ENCODE measurements around the gene GJC1. TPM values are rescaled to one million over a fixed set of nuclear protein-coding genes. Genes with fewer than 3 reads are reported as not detected.

Gene GJC1
- total and polyA plus RNA-seq, 2 of the 8 experiments (the other 6 are each of a cell fraction or from before 2014, with no cell fraction given), result 29.1 to 154 TPM

DNA sequence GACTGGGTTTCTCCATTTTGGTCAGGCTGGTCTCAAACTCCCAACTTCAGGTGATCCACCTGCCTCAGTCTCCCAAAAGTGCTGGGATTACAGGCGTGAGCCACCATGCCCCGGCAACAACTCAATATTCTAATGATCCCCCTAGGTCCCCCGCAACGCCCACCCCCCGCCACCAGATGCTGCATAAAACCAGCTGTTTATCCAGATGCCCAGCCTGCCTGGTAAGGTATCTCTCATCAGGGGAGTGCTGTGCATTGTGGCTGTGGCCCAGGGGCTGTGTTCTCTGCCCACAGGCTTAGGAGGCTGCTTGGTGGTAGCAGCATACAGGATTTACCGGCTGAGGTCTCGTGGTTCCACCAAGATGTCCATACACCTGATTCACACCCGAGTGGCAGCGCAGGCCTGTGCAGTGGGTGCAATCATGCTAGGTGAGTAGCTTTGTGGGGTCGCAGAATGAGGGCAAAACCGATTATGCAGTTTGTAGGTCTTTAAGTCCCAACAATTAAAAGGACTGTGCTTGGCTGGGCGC, 18.9 kb upstream of the GJC1 start:
- no peak overlapping the region for H2AFZ ChIP-seq (ENCODE audit: low read length)
- no peak overlapping the region for H3K9ac ChIP-seq (replicated peaks in 1 of 4; ENCODE audit: extremely low read depth in 1 of 4, low read depth in 3 of 4, low read length in 3 of 4)
- no peak overlapping the region for H3K56ac ChIP-seq (replicated peaks; ENCODE audit: insufficient read length, low read depth, low read length)
- POLR2A ChIA-PET (ENCODE audit: partially characterized antibody), result interaction anchor here (0.8 to 7.4 kb wide), 13 partner anchors 9 to 191 kb away, joined by 3 to 58 read pairs (median 5); partner anchors contain the start of genes EFTUD2 and GJC1
- H2BK15ac ChIP-seq (ENCODE audit: low read length), result no peak overlapping the region
- H2BK120ac ChIP-seq (replicated peaks; ENCODE audit: low read depth, low read length), result no peak overlapping the region
- DNase-seq (ENCODE audit: low read depth in 1 of 2, low spot score in 2 of 2), result no peak
- H3K23me2 ChIP-seq (ENCODE audit: low read depth, low read length), result no peaks in the 10 kb centered on the region
- no peak overlapping the region for H2BK20ac ChIP-seq (ENCODE audit: low read length)
- no peak overlapping the region for H4K8ac ChIP-seq (ENCODE audit: extremely low read depth, insufficient read depth, low read length)
- H3K18ac ChIP-seq (ENCODE audit: extremely low read depth, low read length), result no peak overlapping the region
- H3K23ac ChIP-seq (ENCODE audit: insufficient read length), result no peak overlapping the region
- no peak overlapping the region for H2BK12ac ChIP-seq (ENCODE audit: low read depth, low read length)
- H3K4me2 ChIP-seq (ENCODE audit: insufficient read depth in 1 of 2, low read depth in 2 of 2, low read length in 2 of 2), result no peak overlapping the region
- H3K9me3 ChIP-seq (ENCODE audit: insufficient read depth in 2 of 2, low read depth in 1 of 2, low read length in 1 of 2), result no peaks in the 10 kb centered on the region
- no peak for FAIRE-seq
- no peaks in the 10 kb centered on the region for H3K79me2 ChIP-seq (ENCODE audit: control insufficient read depth in 1 of 2, insufficient read depth in 2 of 2, low read length in 2 of 2)
- H3K4ac ChIP-seq (replicated peaks; ENCODE audit: insufficient read length, low read depth, low read length), result no peak overlapping the region
- no peak overlapping the region for H4K91ac ChIP-seq (replicated peaks; ENCODE audit: insufficient read length, low read length)
- H3K27ac ChIP-seq (ENCODE audit: low read depth, low read length), result no peak overlapping the region
- peaks cover 12 to 38% (median 31%) of the 10 kb centered on the region in 4 experiments for H3K36me3 ChIP-seq (ENCODE audit: control insufficient read depth in 2 of 4, insufficient read depth in 4 of 4, low read length in 3 of 4)
- no peaks in the 10 kb centered on the region for H3K79me1 ChIP-seq (ENCODE audit: low read depth, low read length)
- TF ChIP-seq SP1 (IDR thresholded peaks at IDR 0.05; ENCODE audit: low read depth, low read length) (no peak), CREB1 (IDR thresholded peaks at IDR 0.05) (no peak), CHD2 (IDR thresholded peaks at IDR 0.05; ENCODE audit: low read length) (no peak), GTF2F1 (IDR thresholded peaks at IDR 0.05; ENCODE audit: borderline replicate concordance, low read depth, low read length) (no peak), POU5F1 (IDR thresholded peaks at IDR 0.05; ENCODE audit: low read depth, low read length) (no peak), CEBPB (IDR thresholded peaks at IDR 0.05; ENCODE audit: low read depth, low read length) (no peak), PHF8 (conservative IDR thresholded peaks at IDR 0.05; ENCODE audit: low read depth, low read length) (no peak), NANOG (IDR thresholded peaks at IDR 0.05; ENCODE audit: insufficient read depth, low read depth, low read length, poor library complexity, severe bottlenecking) (no peak), KDM1A (IDR thresholded peaks at IDR 0.05; ENCODE audit: borderline replicate concordance, low read length) (no peak)
- 89% methylated on average over 10 of the region's 12 CpGs; no CpG with 5 or more reads in 1 of the 2 experiments for WGBS, 2 experiments (ENCODE audit: extremely low coverage in 1 of 2, insufficient coverage in 1 of 2, insufficient read length in 1 of 2, insufficient replicate concordance in 2 of 2, low coverage in 1 of 2, low lambda C conversion rate in 2 of 2, missing lambda C conversion rate in 1 of 2)
- H4K5ac ChIP-seq (ENCODE audit: insufficient read length, low read depth, low read length), result no peak overlapping the region
- H3K27me3 ChIP-seq (replicated peaks in 1 of 4; ENCODE audit: control insufficient read depth in 3 of 4, extremely low read depth in 1 of 4, insufficient read depth in 3 of 4, low read length in 3 of 4), result no peaks in the 10 kb centered on the region
- peaks cover 6 to 11% (median 6%) of the 10 kb centered on the region in 4 experiments for H3K4me1 ChIP-seq (replicated peaks in 1 of 4; ENCODE audit: control insufficient read depth in 3 of 4, insufficient read depth in 4 of 4, low read length in 3 of 4)
- peaks cover 0 to 1% of the 10 kb centered on the region in 2 experiments for H4K20me1 ChIP-seq (replicated peaks in 1 of 2; ENCODE audit: control insufficient read depth in 1 of 2, insufficient read depth in 2 of 2, low read length in 2 of 2)
- CTCF ChIA-PET (ENCODE audit: partially characterized antibody), result interaction anchor here (1.5 to 28.4 kb wide), 3 partner anchors 13 to 74 kb away, joined by 7 to 577 read pairs (median 142); no protein-coding TSS in a partner anchor
- no peak overlapping the region for H3K14ac ChIP-seq (ENCODE audit: insufficient read length)
- no peak overlapping the region for H2AK5ac ChIP-seq (ENCODE audit: low read depth, low read length)
- no peak overlapping the region for H2BK5ac ChIP-seq (ENCODE audit: low read depth, low read length)
- H3K4me3 ChIP-seq (ENCODE audit: extremely low read depth in 1 of 4, insufficient read depth in 2 of 4, low read depth in 3 of 4, low read length in 4 of 4), result no peak overlapping the region

Measured in H1 (cell line).